Smooth muscle cell of the pulmonary artery (primary cell): Measurements from ENCODE around the gene SPRR2F. TPM values are rescaled to one million over a fixed set of nuclear protein-coding genes. Genes with fewer than 3 reads are reported as not detected.

Experiments used
- total RNA-seq: library from RNA; depleted of rRNA; stranded (reverse); fragments of >200 nt; gene quantifications from 2 replicates; pipeline ENCODE4 v1.2.3, GENCODE V29; 2014

The SPRR2F gene, protein sequence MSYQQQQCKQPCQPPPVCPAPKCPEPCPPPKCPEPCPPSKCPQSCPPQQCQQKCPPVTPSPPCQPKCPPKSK
- not detected in 2 replicates for total RNA-seq

DNA sequence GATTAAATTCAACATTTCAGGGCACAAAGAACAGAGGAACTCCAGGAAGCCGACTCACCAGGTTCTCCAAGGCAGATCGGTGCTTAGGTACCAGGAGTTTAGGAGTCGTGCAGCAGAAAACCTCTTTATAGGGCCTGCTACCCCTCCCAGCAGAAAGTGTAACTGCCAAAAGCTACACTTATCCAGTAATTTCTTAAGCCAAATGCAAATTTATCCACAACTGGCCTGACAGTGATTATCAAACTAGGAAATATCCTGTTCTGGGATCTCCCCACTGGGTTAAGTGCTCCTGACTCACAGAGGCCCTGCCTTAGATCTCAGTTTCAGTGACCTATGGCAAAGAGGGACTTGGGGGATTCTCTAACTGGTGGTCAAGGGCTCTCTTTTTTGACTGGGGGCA is at the start of gene SPRR2F:
SPRR2F (minus strand) TSS at position 101 of the 400 bp plus-strand sequence. CDS start 783 bp downstream, outside the sequence.

DNA sequence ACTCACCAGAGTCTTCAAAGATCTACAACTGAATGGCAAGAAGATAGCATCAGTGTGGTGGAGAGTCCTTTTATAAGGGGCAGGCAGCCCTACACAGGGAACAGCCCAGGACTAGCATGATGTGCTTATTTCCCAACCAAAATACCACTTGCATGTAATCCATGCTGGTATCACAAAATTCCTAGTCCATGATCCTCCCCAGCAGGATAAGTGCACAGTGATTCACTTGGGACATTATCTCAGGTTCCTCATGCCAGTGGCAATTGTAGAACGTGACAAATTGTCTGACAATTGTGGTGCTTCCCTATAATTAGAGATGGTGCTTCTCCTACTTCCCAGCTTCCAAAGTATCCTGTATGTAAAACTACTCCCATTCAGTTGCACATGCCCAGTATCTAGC is 37.5 kb upstream of the SPRR2F start, which contains the start of gene SPRR2G:
SPRR2G (minus strand) TSS at position 45 of the 400 bp plus-strand sequence. CDS start 780 bp downstream, outside the sequence.

GRCh38 chr1:153094426-153094825 is 18.9 kb downstream of the SPRR2F start, which contains the start of gene SPRR2E:
Gene SPRR2E (minus strand): TSS chr1:153094526. CDS start chr1:153093751, 775 bp downstream.

DNA sequence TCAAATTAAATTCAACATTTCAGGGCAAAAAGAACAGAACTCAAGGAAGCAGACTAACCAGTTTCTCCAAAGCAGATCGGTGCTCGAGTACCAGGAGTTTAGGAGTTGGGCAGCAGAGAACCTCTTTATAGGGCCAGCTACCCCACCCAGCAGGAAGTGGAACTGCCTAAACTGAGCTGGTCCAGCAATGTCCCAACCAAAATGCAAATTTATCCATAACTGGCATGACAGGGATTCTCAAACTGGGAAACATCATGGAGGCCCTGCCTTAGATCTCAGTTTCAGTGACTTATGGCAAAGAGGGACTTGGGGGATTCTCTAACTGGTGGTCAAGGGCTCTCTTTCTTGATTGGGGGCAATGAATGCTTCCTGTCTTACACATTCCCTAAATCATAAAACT is 41.8 kb downstream of the SPRR2F start, which contains the start of gene SPRR2B:
SPRR2B (minus strand) TSS at position 101 of the 400 bp plus-strand sequence. CDS start 772 bp downstream, outside the sequence.

Other genes with a start within 250 kb of the SPRR2F start
- gene SMCP, start 235.2 kb downstream of the SPRR2F start, total RNA-seq = not detected in 2 replicates
- gene IVL, start 205.0 kb downstream of the SPRR2F start, total RNA-seq = not detected in 2 replicates
- gene SPRR5, start 166.3 kb downstream of the SPRR2F start, total RNA-seq = not detected in 2 replicates
- not detected in 2 replicates for gene SPRR4, start 142.9 kb downstream of the SPRR2F start, total RNA-seq
- gene SPRR1A, start 129.4 kb downstream of the SPRR2F start, total RNA-seq = not detected in 2 replicates
- not detected in 2 replicates for gene SPRR3, start 111.8 kb downstream of the SPRR2F start, total RNA-seq
- gene SPRR1B, start 82.3 kb downstream of the SPRR2F start, total RNA-seq = not detected in 2 replicates
- gene SPRR2D, start 72.4 kb downstream of the SPRR2F start, total RNA-seq = not detected in 2 replicates
- gene SPRR2A, start 56.0 kb downstream of the SPRR2F start, total RNA-seq = not detected in 2 replicates
- not detected in 2 replicates for gene SPRR2B, start 41.9 kb downstream of the SPRR2F start, total RNA-seq
- gene SPRR2E, start 19.0 kb downstream of the SPRR2F start, total RNA-seq = not detected in 2 replicates
- not detected in 2 replicates for gene SPRR2G, start 37.4 kb upstream of the SPRR2F start, total RNA-seq
- not detected in 2 replicates for gene LELP1, start 89.9 kb upstream of the SPRR2F start, total RNA-seq
- 0.23 TPM in 1 of 2 replicates, not detected in the other for gene PRR9, start 104.1 kb upstream of the SPRR2F start, total RNA-seq
- gene LORICRIN, start 146.2 kb upstream of the SPRR2F start, total RNA-seq = not detected in 2 replicates
- not detected in 2 replicates for gene PGLYRP3, start 199.4 kb upstream of the SPRR2F start, total RNA-seq
- not detected in 2 replicates for gene PGLYRP4, start 235.3 kb upstream of the SPRR2F start, total RNA-seq
- gene S100A9, start 244.3 kb upstream of the SPRR2F start, total RNA-seq = 0.56 TPM in 1 of 2 replicates, not detected in the other